Colon (tissue), 2 donors: ENCODE results near the gene SLC25A41.
"Not testable (repeated sequence)": the region's sequence is repeated elsewhere in the genome, so short reads cannot be mapped to it uniquely, and the experiment has no call there.

Experiments
- FAIRE-seq: peaks from 2 replicates; lab custom pipeline; 2012; peaks lifted over from hg19 to GRCh38; lab: Jason Lieb, UNC
- donor health status: control.
- donor health status: control.

SLC25A41 gene

GRCh38 chr19:6412061-6412446 lies 21.5 kb downstream of the SLC25A41 start:
- no peak for FAIRE-seq

GRCh38 chr19:6409346-6409745 lies 24.2 kb downstream of the SLC25A41 start:
- FAIRE-seq = no peak

GRCh38 chr19:6406401-6406800 lies 27.2 kb downstream of the SLC25A41 start:
- FAIRE-seq = no peak

- no peak for FAIRE-seq
These were observed 30.5 kb downstream of the SLC25A41 start for GRCh38 chr19:6402837-6403608.

- no peak for FAIRE-seq
These were observed 31.5 kb downstream of the SLC25A41 start for GRCh38 chr19:6402058-6402457.

GRCh38 chr19:6400062-6400944 lies 33.3 kb downstream of the SLC25A41 start:
- not testable (repeated sequence) for FAIRE-seq

GRCh38 chr19:6396305-6396704 lies 37.3 kb downstream of the SLC25A41 start:
- no peak for FAIRE-seq

GRCh38 chr19:6394831-6395230 lies 38.7 kb downstream of the SLC25A41 start:
- no peak for FAIRE-seq

- FAIRE-seq = no peak
These were observed 39.6 kb downstream of the SLC25A41 start for GRCh38 chr19:6393983-6394412.

- FAIRE-seq = no peak
These were observed 40.2 kb downstream of the SLC25A41 start, which contains the start of gene GTF2F1 for GRCh38 chr19:6393074-6393982. TSS of gene GTF2F1 (minus strand) at chr19:6393164. CDS start at chr19:6392995, 169 bp downstream.

- no peak for FAIRE-seq
These were observed 41.1 kb downstream of the SLC25A41 start for GRCh38 chr19:6392221-6393073.

GRCh38 chr19:6387372-6387771 lies 46.2 kb downstream of the SLC25A41 start:
- no peak for FAIRE-seq

- FAIRE-seq = no peak
These were observed 49.2 kb downstream of the SLC25A41 start for GRCh38 chr19:6384381-6384780.

GRCh38 chr19:6383188-6383587 lies 50.4 kb downstream of the SLC25A41 start:
- FAIRE-seq = no peak

- no peak for FAIRE-seq
These were observed 52.4 kb downstream of the SLC25A41 start for GRCh38 chr19:6381030-6381750.

- no peak for FAIRE-seq
These were observed 53.8 kb downstream of the SLC25A41 start for GRCh38 chr19:6379744-6380143.

- FAIRE-seq = no peak
These were observed 55.1 kb downstream of the SLC25A41 start for GRCh38 chr19:6378486-6378885.

- FAIRE-seq = no peak
These were observed 55.5 kb downstream of the SLC25A41 start for GRCh38 chr19:6378041-6378440.

GRCh38 chr19:6376512-6377190 lies 56.9 kb downstream of the SLC25A41 start:
- FAIRE-seq = no peak
